Body of pancreas (tissue), 4 donors: ENCODE measurements around the gene GJD4. TPM values are rescaled to one million over a fixed set of nuclear protein-coding genes. Genes with fewer than 3 reads are reported as not detected.

Experiments used
- ATAC-seq: fragments of 150-250 bp; one replicate; pipeline ENCODE4 v1.9.1; 2016
- DNase-seq, 4 donors: peaks; one replicate each; pipeline ENCODE4 v3.0.0-alpha.2; 2019
- H3K27ac ChIP-seq, 4 donors: fragments of 200-600 bp; sonication (generic); 1 replicate in 3 of 4; 2 replicates in 1 of 4; pipeline versions ENCODE4 v1.5.1 to v1.6.1; 2016 to 2019; ENCODE audit warnings: mild to moderate bottlenecking in 1 of 4, mixed read lengths in 1 of 4, moderate library complexity in 1 of 4
- H3K27me3 ChIP-seq, 2 donors: fragments of 200-600 bp; sonication (generic); one replicate each; pipeline ENCODE4 v1.6.0; 2016; ENCODE audit warnings: mild to moderate bottlenecking in 1 of 2
- H3K36me3 ChIP-seq, 2 donors: fragments of 200-600 bp; sonication (generic); replicated peaks in 1 of 2; 2 replicates each; pipeline ENCODE4 v1.5.1; 2016; ENCODE audit warnings: low read depth in 2 of 2; ENCODE audit not compliant: insufficient read depth in 1 of 2
- H3K4me1 ChIP-seq: fragments of 200-600 bp; sonication (generic); one replicate; pipeline ENCODE4 v1.6.0; 2016
- H3K4me3 ChIP-seq, 2 donors: fragments of 200-600 bp; sonication (generic); 1 replicate in 1 of 2; 2 replicates in 1 of 2; pipeline ENCODE4 v1.5.1; 2016 to 2019
- H3K9me3 ChIP-seq, 3 donors: fragments of 200-600 bp; sonication (generic); 1 replicate in 2 of 3; 2 replicates in 1 of 3; pipeline ENCODE4 v1.5.1; 2016
- POLR2A ChIP-seq, 3 donors: fragments of 450-650 bp; IDR thresholded peaks; one replicate each; pipeline ENCODE4 v1.6.1; 2016; ENCODE audit warnings: antibody characterized with exemption in 3 of 3, mild to moderate bottlenecking in 2 of 3
- WGBS, 2 donors: methylation state at CpG; one replicate each; pipeline ENCODE4 v1.1.5; 2017; 5-methylcytosine and 5-hydroxymethylcytosine counted together
- intact Hi-C: fragments of 100-400 bp; cut with DNase I; formaldehyde crosslinking; loops from one replicate; pipeline ENCODE4 v1.15.1; 2023
- total RNA-seq, 2 donors: library from RNA; depleted of rRNA; stranded (reverse); fragments of >200 nt; gene quantifications; one replicate each; pipeline ENCODE4 v1.1.0, GENCODE V29; 2016
- TF ChIP-seq, protein P1 (sequence below), 7 experiments: fragments of 450-650 bp in 4 of 7; fragments of 200-600 bp in 3 of 7; sonication (generic) in 3 of 7; IDR thresholded peaks; one replicate each; pipeline ENCODE4 v1.5.1; 2016 to 2019; ENCODE audit warnings: antibody characterized with exemption in 7 of 7

The GJD4 gene
- total RNA-seq, 2 donors from 2014 or later = not detected

DNA sequence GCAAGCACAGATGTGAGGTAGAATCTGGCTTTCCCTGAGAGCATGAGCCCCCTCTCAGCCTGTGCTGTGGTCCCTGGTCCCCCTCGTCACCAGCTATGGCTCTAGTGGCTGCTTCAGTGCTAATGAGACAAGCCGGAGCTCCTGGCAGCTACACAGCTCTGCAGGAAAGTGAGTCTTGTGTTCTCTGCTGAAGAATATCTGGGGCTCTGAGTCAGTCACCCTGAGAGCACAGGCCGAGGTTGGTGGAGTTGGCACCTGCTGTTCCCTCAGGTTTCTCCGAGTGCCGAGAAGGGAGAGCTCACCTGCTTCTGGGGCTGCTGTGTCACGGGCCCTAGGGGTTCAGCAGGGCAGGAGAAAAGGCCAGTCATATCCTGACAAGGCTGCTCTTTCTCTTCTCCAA lies 37.2 kb upstream of the GJD4 start:
- 89 to 91% methylated on average over 5 to 6 of the region's 6 CpGs for WGBS, 2 donors
- Histone ChIP-seq H3K27ac (no peak overlapping the region), H3K27me3 (no peaks in the 10 kb centered on the region), H3K36me3 (peaks cover 0 to 5% of the 10 kb centered on the region in 2 donors), H3K4me1 (no peaks in the 10 kb centered on the region), H3K4me3 (no peak overlapping the region), H3K9me3 (no peaks in the 10 kb centered on the region)
- TF ChIP-seq, protein P1, sequence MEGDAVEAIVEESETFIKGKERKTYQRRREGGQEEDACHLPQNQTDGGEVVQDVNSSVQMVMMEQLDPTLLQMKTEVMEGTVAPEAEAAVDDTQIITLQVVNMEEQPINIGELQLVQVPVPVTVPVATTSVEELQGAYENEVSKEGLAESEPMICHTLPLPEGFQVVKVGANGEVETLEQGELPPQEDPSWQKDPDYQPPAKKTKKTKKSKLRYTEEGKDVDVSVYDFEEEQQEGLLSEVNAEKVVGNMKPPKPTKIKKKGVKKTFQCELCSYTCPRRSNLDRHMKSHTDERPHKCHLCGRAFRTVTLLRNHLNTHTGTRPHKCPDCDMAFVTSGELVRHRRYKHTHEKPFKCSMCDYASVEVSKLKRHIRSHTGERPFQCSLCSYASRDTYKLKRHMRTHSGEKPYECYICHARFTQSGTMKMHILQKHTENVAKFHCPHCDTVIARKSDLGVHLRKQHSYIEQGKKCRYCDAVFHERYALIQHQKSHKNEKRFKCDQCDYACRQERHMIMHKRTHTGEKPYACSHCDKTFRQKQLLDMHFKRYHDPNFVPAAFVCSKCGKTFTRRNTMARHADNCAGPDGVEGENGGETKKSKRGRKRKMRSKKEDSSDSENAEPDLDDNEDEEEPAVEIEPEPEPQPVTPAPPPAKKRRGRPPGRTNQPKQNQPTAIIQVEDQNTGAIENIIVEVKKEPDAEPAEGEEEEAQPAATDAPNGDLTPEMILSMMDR (IDR thresholded peaks at IDR 0.05) = no peak
- no peak for TF ChIP-seq POLR2A (IDR thresholded peaks at IDR 0.05)
- intact Hi-C loops = loop anchor here (10.0 kb wide), 1 partner anchor 333 kb away; no protein-coding TSS in a partner anchor
- DNase-seq = no peak
- ATAC-seq = no peak

DNA sequence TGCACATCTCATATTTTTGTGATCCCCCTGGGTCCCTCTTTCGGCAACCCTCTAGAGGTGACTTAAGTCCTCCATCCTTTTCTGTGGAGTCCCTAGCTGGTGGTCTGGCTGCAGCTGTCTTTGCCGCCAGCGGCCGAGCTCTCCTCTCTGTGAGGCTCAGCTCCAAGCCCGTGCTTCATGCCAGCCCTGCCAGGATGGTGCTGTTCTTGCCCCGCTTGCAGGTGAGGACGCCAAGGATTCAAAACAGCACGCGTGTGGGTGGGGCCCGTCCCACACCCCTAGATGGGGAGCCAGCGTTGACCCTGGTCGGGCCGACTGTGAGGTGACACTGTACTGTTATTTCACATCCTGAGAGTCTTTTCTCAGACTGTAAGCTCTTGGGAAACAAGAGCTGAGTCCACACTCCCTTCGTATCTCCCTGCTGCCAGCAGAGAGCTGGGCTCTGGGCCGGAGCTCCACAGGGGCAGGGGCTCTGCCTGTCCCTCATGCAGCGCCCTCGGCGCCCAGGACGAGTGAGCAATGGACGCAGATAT lies 36.6 kb upstream of the GJD4 start:
- Histone ChIP-seq H3K36me3 (peaks cover 0 to 5% of the 10 kb centered on the region in 2 donors), H3K4me1 (no peaks in the 10 kb centered on the region), H3K4me3 (no peak overlapping the region), H3K27me3 (no peaks in the 10 kb centered on the region), H3K27ac (no peak overlapping the region), H3K9me3 (no peaks in the 10 kb centered on the region)
- no peak for ATAC-seq
- WGBS, 2 donors = 88 to 94% methylated on average over 11 to 19 of the region's 20 CpGs
- no peak for DNase-seq
- intact Hi-C loops = loop anchor here (10.0 kb wide), 1 partner anchor 334 kb away; no protein-coding TSS in a partner anchor
- TF ChIP-seq, protein P1 (IDR thresholded peaks at IDR 0.05) = no peak
- no peak for TF ChIP-seq POLR2A (IDR thresholded peaks at IDR 0.05)

DNA sequence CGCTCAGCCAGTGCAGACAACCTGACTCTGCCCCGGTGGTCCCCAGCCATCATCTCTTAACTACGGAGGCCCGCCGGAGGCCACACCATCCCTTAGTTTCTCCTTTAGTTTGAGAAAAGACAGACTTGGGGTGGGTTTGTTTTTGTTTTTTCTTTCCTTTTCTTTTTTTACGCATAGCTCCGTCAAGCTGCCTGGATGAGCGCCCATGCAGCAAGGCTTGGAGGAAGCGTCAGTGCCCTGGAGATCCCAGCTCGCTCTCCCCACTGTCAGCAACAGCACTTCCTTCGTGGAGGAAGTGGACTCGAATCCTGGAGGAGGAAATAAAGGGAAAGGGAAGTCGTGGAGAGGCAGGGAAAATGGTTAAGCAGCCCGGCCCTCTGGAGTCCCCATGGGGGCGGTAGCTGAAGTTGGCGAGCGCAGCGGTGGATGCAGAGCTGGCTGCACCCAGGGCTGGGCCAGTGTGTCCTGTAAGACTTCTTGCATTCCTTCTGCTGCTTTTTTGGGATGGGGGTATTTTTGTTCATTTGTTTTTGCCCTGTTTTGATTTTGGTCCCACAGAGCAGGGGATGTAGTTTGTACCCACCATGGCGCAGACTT lies 35.9 kb upstream of the GJD4 start:
- DNase-seq = no peak
- 84 to 88% methylated on average over 19 of the region's 19 CpGs for WGBS, 2 donors
- Histone ChIP-seq H3K9me3 (no peaks in the 10 kb centered on the region), H3K27ac (no peak overlapping the region), H3K4me1 (no peaks in the 10 kb centered on the region), H3K4me3 (no peak overlapping the region), H3K36me3 (peaks cover 0 to 5% of the 10 kb centered on the region in 2 donors), H3K27me3 (no peaks in the 10 kb centered on the region)
- intact Hi-C loops = loop anchor here (10.0 kb wide), 1 partner anchor 334 kb away; no protein-coding TSS in a partner anchor
- TF ChIP-seq, protein P1 (IDR thresholded peaks at IDR 0.05) = no peak
- TF ChIP-seq POLR2A (IDR thresholded peaks at IDR 0.05) = no peak
- no peak for ATAC-seq

DNA sequence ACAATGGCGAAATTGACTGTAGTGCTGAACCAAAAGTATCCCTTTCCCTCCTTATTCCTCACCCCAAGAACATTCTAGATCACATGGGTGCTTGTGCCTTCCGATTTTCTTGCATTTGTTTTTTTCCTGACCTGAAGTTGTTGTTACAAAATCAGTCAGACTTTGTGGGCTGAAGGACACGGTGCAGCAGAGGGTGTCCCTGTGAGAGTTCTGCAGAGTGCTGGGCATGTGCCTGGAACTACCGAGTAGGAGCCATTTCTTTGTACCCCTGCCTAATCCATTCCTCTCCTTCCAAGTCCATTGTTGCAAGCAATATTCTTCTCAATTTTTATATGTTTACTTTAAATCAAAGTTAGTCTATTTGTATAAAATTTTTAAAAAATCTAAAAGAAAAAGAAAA lies 35.3 kb upstream of the GJD4 start:
- H3K4me1 ChIP-seq = no peaks in the 10 kb centered on the region
- no peak for DNase-seq
- peaks cover 0 to 7% of the 10 kb centered on the region in 2 donors for H3K36me3 ChIP-seq
- no peak overlapping the region for H3K4me3 ChIP-seq
- H3K9me3 ChIP-seq = no peaks in the 10 kb centered on the region
- TF ChIP-seq POLR2A (IDR thresholded peaks at IDR 0.05) = no peak
- TF ChIP-seq, protein P1 (IDR thresholded peaks at IDR 0.05) = no peak
- intact Hi-C loops = loop anchor here (10.0 kb wide), 1 partner anchor 335 kb away; no protein-coding TSS in a partner anchor
- WGBS, 2 donors = 81 to 85% methylated on average over 4 of the region's 4 CpGs
- no peaks in the 10 kb centered on the region for H3K27me3 ChIP-seq
- no peak overlapping the region for H3K27ac ChIP-seq
- no peak for ATAC-seq

DNA sequence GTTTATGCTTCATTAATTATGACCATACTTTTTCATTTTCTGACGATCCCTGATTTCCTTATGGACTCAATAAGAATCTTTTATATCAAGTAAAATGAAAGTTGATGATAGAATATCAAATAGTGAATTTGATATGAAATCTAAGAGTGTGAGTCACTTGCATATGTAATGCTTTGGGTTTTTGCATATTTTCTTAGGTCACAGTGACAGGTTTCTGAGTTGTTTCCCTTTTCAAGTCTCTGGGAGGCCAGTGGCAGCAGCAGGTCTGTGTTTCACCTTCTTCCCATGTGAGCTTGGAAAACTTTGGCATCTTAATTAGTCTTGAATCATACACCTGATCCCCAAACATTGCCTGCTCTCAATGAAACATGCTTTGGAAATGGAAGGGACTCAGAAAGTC lies 34.7 kb upstream of the GJD4 start:
- TF ChIP-seq, protein P1 (IDR thresholded peaks at IDR 0.05) = no peak
- TF ChIP-seq POLR2A (IDR thresholded peaks at IDR 0.05) = no peak
- 93% methylated on average over 1 of the region's 1 CpG for WGBS, 2 donors
- Histone ChIP-seq H3K4me1 (no peaks in the 10 kb centered on the region), H3K4me3 (no peak overlapping the region), H3K27me3 (no peaks in the 10 kb centered on the region), H3K27ac (no peak overlapping the region), H3K36me3 (peaks cover 0 to 7% of the 10 kb centered on the region in 2 donors), H3K9me3 (no peaks in the 10 kb centered on the region)
- ATAC-seq (no peak), DNase-seq (no peak)
- intact Hi-C loops = no loop called here
